DND-41 (cell line): ENCODE measurements around the gene GRIK3.

ENCODE experiments used
- EZH2 ChIP-seq: IDR thresholded peaks from 3 replicates; pipeline ENCODE4 v1.6.1; 2012; ENCODE audit warnings: borderline replicate concordance, low read depth, mild to moderate bottlenecking, moderate library complexity, low read length, inconsistent platforms; ENCODE audit not compliant: severe bottlenecking
- TF ChIP-seq, protein P1 (sequence below): IDR thresholded peaks from 2 replicates; pipeline ENCODE4 v1.5.1; 2012; ENCODE audit warnings: borderline replicate concordance, low read length, moderate library complexity, mild to moderate bottlenecking; ENCODE audit not compliant: poor library complexity, severe bottlenecking; ENCODE audit errors: extremely low read depth

DNA sequence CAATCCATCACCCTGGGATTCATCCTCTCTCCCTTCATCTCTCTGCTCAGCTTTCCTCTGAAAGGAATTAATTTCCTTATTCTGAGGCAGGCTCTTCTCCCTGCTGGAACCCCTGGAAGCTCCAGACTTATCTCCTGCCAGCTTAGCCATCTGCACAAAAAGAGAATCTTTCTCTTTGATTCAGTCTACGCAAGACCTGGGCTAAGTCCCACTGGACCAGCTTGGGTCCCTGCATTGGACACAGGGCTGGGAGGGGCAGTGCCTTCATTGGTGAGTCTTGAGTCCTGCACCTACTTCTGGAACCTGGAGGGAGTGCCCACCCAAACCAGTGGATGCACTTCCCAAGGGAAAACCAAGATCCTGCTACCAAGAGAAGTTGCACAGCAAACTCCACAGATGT, 279.9 kb downstream of the GRIK3 start:
- TF ChIP-seq, protein P1, sequence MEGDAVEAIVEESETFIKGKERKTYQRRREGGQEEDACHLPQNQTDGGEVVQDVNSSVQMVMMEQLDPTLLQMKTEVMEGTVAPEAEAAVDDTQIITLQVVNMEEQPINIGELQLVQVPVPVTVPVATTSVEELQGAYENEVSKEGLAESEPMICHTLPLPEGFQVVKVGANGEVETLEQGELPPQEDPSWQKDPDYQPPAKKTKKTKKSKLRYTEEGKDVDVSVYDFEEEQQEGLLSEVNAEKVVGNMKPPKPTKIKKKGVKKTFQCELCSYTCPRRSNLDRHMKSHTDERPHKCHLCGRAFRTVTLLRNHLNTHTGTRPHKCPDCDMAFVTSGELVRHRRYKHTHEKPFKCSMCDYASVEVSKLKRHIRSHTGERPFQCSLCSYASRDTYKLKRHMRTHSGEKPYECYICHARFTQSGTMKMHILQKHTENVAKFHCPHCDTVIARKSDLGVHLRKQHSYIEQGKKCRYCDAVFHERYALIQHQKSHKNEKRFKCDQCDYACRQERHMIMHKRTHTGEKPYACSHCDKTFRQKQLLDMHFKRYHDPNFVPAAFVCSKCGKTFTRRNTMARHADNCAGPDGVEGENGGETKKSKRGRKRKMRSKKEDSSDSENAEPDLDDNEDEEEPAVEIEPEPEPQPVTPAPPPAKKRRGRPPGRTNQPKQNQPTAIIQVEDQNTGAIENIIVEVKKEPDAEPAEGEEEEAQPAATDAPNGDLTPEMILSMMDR: no peak
- no peak for TF ChIP-seq EZH2
